Pericardium fibroblast (primary cell): Measurements from ENCODE around the gene APLNR. TPM values are rescaled to one million over a fixed set of nuclear protein-coding genes. Genes with fewer than 3 reads are reported as not detected.

Experiments used
- total RNA-seq: library from RNA; depleted of rRNA; stranded (reverse); fragments of >200 nt; gene quantifications from 2 replicates; pipeline ENCODE4 v1.2.3, GENCODE V29; 2015

Gene APLNR
- total RNA-seq: 3.4 TPM in 1 of 2 replicates, not detected in the other

GRCh38 chr11:57237204-57237681 is at the start of gene APLNR:
Gene APLNR (minus strand): TSS chr11:57237250. CDS start chr11:57237004, 246 bp downstream.

Other genes starting within 250 kb of the APLNR start
- gene OR5AK2, start 248.3 kb downstream of the APLNR start, total RNA-seq: not detected in 2 replicates
- gene LRRC55, start 55.3 kb downstream of the APLNR start, total RNA-seq: 0.17 TPM in 1 of 2 replicates, not detected in the other
- 125 and 127 TPM in 2 replicates for gene TNKS1BP1, start 87.7 kb upstream of the APLNR start, total RNA-seq
- gene SSRP1, start 98.6 kb upstream of the APLNR start, total RNA-seq: 65.8 and 67.8 TPM in 2 replicates
- 0.43 TPM in 1 of 2 replicates, not detected in the other for gene P2RX3, start 101.1 kb upstream of the APLNR start, total RNA-seq
- gene PRG3, start 143.9 kb upstream of the APLNR start, total RNA-seq: not detected in 2 replicates
- not detected in 2 replicates for gene PRG2, start 153.4 kb upstream of the APLNR start, total RNA-seq
- gene SLC43A3, start 189.9 kb upstream of the APLNR start, total RNA-seq: 27.8 and 32.3 TPM in 2 replicates
- 2.1 and 10.6 TPM in 2 replicates for gene RTN4RL2, start 223.3 kb upstream of the APLNR start, total RNA-seq